Activated CD4-positive, CD25-positive, alpha-beta regulatory T cell treated with anti-CD3 and anti-CD28 coated beads, Interleukin-2, amount 50 U/mL, for 24 hours (primary cell): Measurements from ENCODE around the gene DGKB.
"Not testable (repeated sequence)": the region's sequence is repeated elsewhere in the genome, so short reads cannot be mapped to it uniquely, and the experiment has no call there.

Source experiments
- ATAC-seq, 2 donors: fragments of 150-1000 bp; cut with Tn5 transposase; one replicate each; pipeline ENCODE4 v1.10.0; 2021; ENCODE audit warnings: mild to moderate bottlenecking in 1 of 2, moderate library complexity in 1 of 2

The DGKB gene

GRCh38 chr7:14375998-14376397 is 526.6 kb downstream of the DGKB start:
- no peak for ATAC-seq

DNA sequence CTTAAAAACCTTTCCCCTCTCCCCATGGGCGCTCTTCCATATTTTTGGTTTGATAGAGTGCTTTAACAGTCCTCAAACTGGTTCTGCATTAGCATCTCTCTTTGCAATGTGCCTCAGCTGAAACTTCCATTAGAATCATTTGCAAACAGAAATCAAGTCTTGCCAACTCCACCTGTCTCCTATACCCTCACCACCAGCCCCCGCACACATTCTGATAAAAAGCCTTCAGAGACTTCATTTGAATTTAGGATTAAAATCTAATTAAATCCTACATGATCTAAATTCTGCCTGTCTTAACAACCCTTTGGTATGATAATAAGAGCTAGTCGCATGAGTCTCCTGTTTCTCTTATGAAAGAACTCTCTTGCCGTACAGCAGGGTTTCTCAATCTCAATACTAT is 528.2 kb downstream of the DGKB start:
- ATAC-seq = no peak

DNA sequence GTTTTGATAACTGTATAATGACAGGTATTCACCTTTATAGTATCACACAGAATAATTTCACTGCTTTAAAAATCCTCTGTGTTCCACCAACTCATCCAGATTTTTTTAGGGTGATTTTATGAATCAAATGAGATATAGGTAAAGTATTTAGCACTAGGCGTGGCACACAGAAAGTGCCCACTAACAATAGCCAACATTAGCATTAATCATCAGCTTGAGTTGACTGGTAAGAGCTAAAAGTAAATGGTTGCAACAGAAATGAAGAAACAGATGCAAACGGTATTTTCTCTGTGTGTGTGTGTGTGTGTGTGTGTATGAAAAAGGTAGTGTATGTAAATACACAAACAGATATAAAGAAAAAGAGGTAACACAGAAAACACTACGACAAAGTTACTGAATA is 534.3 kb downstream of the DGKB start:
- ATAC-seq = no peak

- no peak for ATAC-seq
These were observed 551.4 kb downstream of the DGKB start for GRCh38 chr7:14351167-14351566.

DNA sequence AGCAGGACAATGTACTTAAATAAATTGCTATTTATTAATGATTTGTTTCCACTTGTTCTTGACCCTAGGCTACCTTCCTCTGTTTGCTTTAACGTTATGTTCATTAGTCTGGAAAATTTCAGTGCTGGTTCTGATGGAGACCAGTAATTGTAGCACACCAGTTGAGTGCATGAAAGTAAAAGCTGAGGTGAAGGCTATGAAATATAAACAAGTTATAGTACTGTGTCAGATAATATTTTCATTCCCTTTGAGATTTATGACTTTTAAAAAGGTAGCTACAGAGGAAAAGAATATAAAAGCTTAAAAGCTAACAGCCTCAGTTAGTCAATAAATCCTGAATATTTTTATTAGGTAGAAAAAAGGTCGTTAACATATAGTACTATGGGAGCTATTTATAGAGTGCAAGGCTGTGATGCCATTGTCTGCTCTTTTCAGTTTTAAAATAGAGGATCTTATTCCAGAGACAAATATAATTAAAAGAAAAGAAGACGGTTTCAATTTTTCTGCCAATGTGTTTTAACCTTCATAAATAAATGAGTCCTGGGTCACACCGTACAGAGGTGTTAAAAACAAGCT is 561.3 kb downstream of the DGKB start:
- no peak for ATAC-seq

- ATAC-seq = no peak
These were observed 562.0 kb downstream of the DGKB start for GRCh38 chr7:14340393-14341074.

DNA sequence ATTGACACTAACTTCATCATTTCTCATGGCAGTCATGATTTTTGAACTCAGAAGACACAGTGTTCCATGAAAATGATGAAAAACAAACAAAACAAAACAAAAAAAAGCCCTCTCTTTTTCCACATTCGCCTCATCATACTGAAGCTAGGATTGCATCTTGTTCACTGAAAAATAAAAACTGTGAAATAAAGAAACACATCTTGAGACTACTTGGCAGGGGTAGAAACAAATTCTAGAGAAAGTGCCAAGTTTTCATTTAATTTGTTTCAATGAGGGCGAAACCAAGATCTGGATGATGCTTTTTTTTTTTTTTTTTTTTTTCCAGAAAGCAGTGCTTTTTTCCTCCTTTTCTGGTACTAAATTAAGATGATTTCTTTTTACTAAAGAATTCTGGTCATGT is 562.7 kb downstream of the DGKB start:
- no peak for ATAC-seq

DNA sequence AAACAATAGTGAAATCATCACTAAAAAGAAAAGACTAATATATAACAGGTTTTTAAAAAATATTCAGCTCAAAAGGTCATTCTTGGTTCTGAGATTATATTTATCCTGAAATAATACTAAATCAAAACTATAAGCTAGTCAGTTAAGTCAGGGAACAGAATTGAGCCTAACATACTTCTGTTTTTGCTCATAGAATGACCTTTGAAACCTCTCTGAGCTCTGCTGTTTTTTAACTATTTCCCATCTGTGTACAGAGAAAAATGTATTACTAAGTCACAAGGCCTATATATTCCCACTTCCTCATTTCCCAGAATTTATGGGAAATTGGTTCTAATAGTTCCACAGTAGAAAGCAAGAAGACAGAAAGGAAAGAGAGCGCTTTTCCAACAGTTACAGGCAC is 566.3 kb downstream of the DGKB start:
- ATAC-seq = no peak

- no peak for ATAC-seq
These were observed 570.4 kb downstream of the DGKB start for GRCh38 chr7:14332155-14332554.

GRCh38 chr7:14324767-14325166 is 577.8 kb downstream of the DGKB start:
- no peak for ATAC-seq

DNA sequence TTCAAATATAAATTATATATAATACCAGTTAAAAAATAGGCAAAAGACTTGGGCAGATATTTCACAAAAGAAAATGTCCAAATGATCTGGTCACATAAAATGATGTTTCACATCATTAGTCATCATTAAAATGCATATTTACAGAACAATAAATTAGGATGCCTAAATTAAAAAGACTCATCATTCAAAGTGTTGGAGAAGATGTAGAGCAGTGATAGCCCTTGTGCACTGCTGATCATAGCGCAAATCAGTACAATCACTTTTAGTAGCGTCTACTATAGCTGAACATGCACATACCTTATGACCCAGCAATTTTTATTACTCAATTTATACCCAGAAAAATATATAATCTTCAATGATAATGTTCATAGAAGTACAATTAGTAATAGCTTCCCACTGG is 579.8 kb downstream of the DGKB start:
- ATAC-seq = no peak

DNA sequence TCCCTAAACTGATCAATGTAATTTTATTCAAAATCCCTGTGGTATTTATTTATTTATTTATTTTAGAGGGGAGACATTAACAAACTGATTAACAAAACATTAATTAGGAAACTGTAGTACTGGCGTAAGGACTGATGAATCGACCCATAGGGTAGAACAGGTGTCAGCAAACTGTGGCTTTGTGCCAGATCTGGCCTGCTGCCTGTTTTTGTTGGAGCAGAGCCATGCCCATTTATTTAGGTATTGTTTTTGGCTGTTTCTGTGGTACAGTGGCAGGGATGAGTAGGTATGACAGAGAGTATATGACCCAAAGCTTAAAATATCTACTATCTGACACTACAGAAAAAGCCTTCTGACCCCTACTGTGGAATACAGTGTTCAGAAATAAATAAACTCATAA is 580.6 kb downstream of the DGKB start:
- no peak for ATAC-seq

DNA sequence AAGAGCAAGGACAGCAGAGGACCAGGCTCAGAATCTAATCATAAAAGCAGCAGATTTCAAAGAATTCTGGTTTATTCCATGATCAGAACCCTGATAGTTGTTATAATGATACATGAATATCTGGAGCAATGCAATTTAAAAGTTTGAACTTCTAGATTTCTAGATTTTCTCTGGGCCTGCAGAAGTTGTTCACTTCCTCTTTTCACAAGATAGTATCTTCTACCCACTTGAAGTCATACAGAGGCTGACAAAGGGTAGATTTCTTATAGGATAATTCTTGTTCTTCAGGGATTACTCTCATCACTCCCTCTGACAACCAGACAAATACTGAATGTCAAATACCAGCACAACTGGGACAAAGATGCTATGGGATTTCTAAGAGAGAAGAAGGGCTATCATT is 593.1 kb downstream of the DGKB start:
- no peak for ATAC-seq

GRCh38 chr7:14305233-14305866 is 597.2 kb downstream of the DGKB start:
- ATAC-seq = no peak

- ATAC-seq = no peak
These were observed 599.0 kb downstream of the DGKB start for GRCh38 chr7:14303536-14303935.

DNA sequence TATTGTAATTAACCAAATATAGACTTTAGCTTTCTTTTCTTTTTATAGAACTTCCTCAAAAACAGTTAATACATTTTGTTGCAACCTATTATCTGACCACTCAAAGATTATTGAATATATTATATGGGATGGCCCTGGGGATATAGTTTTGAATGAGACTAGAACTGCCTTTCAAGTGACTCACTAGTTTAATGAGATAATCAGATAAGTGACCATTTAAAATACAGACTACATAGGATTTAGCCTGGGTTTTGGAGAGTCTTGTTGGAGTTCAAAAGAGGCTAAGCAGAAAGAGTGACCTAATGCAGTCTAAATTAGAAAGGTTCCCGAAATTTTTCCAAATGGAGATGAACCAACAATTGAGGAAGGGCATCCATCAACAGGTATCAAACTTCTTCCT is 607.9 kb downstream of the DGKB start:
- ATAC-seq = no peak

- no peak for ATAC-seq
These were observed 609.1 kb downstream of the DGKB start for GRCh38 chr7:14293434-14293833.

- ATAC-seq = no peak
These were observed 609.8 kb downstream of the DGKB start for GRCh38 chr7:14292737-14293136.

DNA sequence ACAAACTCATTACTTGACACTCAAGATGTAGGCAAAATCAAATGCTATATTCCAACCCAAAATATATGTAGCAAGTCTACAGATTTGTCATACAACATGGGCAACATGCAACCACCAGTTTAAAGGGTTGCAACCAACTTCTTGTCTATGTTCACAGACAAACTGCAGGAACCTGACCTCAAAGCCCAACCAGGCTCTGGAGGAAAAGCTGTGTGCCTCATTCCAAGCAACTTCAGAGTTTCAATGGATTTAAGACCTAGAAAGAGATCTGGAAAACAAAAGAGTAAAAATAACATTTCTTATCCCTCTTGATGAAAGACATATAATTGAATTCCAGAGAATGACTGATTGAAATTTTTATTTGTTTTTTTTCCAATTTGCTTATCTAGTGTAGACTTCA is 612.6 kb downstream of the DGKB start:
- ATAC-seq = no peak

DNA sequence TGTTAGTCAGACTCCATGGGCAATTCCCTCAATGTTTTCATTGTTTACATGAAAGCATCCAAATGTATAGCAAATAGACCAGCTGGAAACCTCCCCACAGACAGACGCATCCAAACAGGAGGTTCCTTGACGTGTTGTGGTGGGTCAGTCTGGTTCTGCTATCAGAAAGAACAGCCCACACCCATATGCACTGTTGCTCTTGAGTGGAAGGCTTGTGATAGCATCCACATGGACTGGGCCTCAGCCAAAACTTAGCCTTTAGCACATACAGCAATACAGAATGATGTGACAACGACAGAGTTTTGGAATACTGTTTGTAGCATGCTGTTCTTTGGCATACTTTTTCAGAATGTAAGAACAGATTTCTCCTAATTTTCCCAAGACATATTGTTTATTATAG is 613.9 kb downstream of the DGKB start:
- no peak for ATAC-seq

GRCh38 chr7:14287398-14287797 is 615.2 kb downstream of the DGKB start:
- no peak for ATAC-seq

DNA sequence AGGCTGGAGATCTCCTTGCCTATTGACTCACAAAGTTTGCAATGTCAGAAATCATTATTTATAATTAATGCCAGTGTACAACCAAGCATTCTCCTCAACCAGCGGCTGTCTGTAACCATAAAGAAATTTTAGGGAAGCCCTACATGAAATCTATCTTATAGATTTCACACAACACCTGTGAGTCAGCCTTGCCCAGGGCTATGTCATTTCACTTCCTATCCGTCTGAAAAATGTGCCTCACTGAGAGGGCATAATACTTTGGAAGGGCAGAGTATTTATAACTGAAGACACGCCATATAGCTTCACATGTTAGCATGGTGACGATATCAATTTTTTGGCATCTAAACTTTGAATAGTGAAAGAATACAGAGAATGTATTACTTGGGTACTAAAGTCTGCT is 616.5 kb downstream of the DGKB start:
- ATAC-seq = no peak

- not testable (repeated sequence) for ATAC-seq
These were observed 623.3 kb downstream of the DGKB start for GRCh38 chr7:14279065-14279871.

DNA sequence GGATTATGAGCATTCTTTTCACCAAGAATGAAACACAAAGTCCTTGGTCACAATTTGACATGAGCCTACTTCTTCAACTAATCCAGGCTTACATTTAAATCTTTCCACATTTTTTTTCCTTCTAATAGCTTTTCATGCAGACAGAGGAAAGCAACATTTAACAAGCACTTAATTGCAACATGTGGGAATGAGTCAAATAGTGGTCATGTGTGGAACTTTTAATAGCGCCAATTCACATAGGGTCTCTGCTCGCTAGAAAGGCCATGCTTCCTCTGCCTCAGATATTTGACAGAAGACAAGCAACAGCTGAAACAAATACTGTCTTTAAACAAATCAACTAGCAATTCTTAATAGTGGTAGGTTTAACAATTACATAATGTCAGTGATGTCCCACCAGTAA is 627.2 kb downstream of the DGKB start:
- ATAC-seq = no peak
